ENCODE results near the gene SLC2A11.

Gene SLC2A11

GRCh38 chr22:23820748-23821211 lies 36.9 kb upstream of the SLC2A11 start:
- H3K4me3 ChIP-seq (ENCODE audit: low read depth, low read length): no peak overlapping the region
- TF ChIP-seq, protein P1, sequence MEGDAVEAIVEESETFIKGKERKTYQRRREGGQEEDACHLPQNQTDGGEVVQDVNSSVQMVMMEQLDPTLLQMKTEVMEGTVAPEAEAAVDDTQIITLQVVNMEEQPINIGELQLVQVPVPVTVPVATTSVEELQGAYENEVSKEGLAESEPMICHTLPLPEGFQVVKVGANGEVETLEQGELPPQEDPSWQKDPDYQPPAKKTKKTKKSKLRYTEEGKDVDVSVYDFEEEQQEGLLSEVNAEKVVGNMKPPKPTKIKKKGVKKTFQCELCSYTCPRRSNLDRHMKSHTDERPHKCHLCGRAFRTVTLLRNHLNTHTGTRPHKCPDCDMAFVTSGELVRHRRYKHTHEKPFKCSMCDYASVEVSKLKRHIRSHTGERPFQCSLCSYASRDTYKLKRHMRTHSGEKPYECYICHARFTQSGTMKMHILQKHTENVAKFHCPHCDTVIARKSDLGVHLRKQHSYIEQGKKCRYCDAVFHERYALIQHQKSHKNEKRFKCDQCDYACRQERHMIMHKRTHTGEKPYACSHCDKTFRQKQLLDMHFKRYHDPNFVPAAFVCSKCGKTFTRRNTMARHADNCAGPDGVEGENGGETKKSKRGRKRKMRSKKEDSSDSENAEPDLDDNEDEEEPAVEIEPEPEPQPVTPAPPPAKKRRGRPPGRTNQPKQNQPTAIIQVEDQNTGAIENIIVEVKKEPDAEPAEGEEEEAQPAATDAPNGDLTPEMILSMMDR (IDR thresholded peaks at IDR 0.05; ENCODE audit: low read depth, low read length, missing control alignments): no peak
- no peak for DNase-seq (ENCODE audit: low read depth)

DNA sequence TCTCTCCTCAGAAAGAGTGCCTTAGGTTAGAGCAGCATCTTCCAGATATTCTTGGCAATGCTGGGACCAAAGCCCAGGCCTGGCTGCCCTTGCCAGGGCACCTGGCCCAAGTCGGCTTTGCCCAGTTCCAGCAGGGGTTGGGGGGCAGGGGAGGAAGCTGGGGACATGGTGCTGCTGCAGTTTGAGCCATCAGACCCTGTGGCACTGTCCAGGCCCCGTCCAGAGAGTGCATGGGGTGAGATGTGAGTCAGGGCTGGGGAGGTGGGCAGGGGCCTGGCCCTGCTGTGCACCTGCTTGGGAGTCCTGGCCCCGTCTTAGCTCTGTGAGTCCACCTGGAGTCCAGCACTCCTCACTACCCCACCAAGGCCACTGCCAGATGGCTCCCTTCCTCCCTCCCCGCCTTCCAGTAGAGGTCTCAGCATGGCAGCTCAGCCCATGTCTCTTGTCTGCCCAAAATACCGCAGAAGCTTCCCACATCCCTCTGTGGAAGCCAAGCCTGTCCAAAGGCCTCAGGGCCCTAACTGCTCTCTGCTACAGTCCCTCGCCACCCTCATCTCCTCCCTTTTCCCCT lies 35.5 kb upstream of the SLC2A11 start:
- H3K4me3 ChIP-seq (ENCODE audit: low read depth, low read length): no peak overlapping the region
- TF ChIP-seq, protein P1 (IDR thresholded peaks at IDR 0.05; ENCODE audit: low read depth, low read length, missing control alignments): no peak
- no peak for DNase-seq (ENCODE audit: low read depth)

GRCh38 chr22:23823331-23823791 lies 34.3 kb upstream of the SLC2A11 start:
- no peak for DNase-seq (ENCODE audit: low read depth)
- TF ChIP-seq, protein P1 (IDR thresholded peaks at IDR 0.05; ENCODE audit: low read depth, low read length, missing control alignments): no peak
- H3K4me3 ChIP-seq (ENCODE audit: low read depth, low read length): no peak overlapping the region

DNA sequence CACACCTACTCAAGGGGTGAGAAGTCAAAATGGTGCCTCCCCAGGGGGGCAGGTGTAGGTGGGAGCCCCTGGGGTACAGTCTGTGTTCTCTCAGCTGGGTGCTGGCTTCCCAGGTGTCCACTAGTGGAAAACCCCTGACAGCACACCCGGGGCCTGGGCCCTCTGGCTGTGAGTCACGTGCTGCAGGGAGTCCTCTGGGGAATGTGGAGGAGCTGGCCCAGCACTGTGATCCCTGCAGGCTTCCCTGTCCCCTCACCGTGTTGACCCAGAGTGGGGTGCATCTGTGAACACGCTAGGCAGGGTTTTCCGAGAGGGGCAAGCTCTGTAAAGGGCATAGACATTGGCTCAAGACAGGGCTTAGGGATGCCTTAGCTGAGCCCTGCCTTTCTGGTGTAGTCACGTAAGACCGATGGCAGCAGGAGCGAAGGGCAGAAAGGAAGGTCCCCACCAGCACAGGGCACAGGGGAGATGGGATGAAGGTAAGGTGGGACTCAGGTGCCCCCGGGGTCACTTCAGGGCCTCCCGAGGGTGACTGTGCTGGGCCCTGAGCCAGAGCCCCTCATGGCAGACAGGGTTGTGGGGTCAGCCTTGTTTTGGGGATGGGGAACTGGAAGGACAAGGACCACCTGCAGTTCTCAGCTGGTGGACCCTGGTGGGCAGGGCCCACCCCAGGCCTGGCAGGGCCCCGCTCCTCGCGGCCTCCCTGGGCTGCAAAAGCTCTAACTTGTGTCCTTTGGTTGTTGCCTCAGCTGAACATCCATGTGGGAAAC lies 33.0 kb upstream of the SLC2A11 start:
- DNase-seq (ENCODE audit: low read depth): no peak
- TF ChIP-seq, protein P1 (IDR thresholded peaks at IDR 0.05; ENCODE audit: low read depth, low read length, missing control alignments): no peak
- H3K4me3 ChIP-seq (ENCODE audit: low read depth, low read length): no peak overlapping the region

- DNase-seq (ENCODE audit: low read depth): no peak
- TF ChIP-seq, protein P1 (IDR thresholded peaks at IDR 0.05; ENCODE audit: low read depth, low read length, missing control alignments): no peak
- H3K4me3 ChIP-seq (ENCODE audit: low read depth, low read length): no peak overlapping the region
Observed at GRCh38 chr22:23825246-23825905, 32.3 kb upstream of the SLC2A11 start.

GRCh38 chr22:23826510-23827350 lies 30.9 kb upstream of the SLC2A11 start:
- H3K4me3 ChIP-seq (ENCODE audit: low read depth, low read length): no peak overlapping the region
- no peak for DNase-seq (ENCODE audit: low read depth)
- TF ChIP-seq, protein P1 (IDR thresholded peaks at IDR 0.05; ENCODE audit: low read depth, low read length, missing control alignments): no peak
